Kidney (tissue), 14 donors: ENCODE measurements around the gene ERBB4. TPM values are rescaled to one million over a fixed set of nuclear protein-coding genes. Genes with fewer than 3 reads are reported as not detected.

Experiments
- DNase-seq, 5 donors: peaks; one replicate each; pipeline ENCODE4 v3.0.0-alpha.2; 2013 to 2020
- FAIRE-seq: peaks from 2 replicates; lab custom pipeline; 2012; peaks lifted over from hg19 to GRCh38; lab: Jason Lieb, UNC
- H3K27ac ChIP-seq, 2 donors: one replicate each; pipeline ENCODE4 v1.7.0; 2013; ENCODE audit warnings: low read depth in 2 of 2, low read length in 2 of 2, inconsistent platforms in 1 of 2
- H3K27me3 ChIP-seq: one replicate; pipeline ENCODE4 v1.7.1; 2013; ENCODE audit warnings: low read length, inconsistent platforms; ENCODE audit not compliant: control insufficient read depth, insufficient read depth
- H3K36me3 ChIP-seq, 3 donors: one replicate each; pipeline versions ENCODE4 v1.7.0 to v1.7.1; 2013; ENCODE audit warnings: low read length in 3 of 3, control low read depth in 1 of 3, inconsistent platforms in 1 of 3; ENCODE audit not compliant: insufficient read depth in 3 of 3, control insufficient read depth in 2 of 3
- H3K4me1 ChIP-seq, 3 donors: one replicate each; pipeline versions ENCODE4 v1.7.0 to v1.7.1; 2013; ENCODE audit warnings: low read length in 3 of 3, inconsistent platforms in 1 of 3, low read depth in 1 of 3; ENCODE audit not compliant: control insufficient read depth in 2 of 3, insufficient read depth in 2 of 3
- H3K4me3 ChIP-seq, 3 donors: one replicate each; pipeline versions ENCODE4 v1.7.0 to v1.8.1; 2013; ENCODE audit warnings: low read length in 3 of 3, control low read depth in 1 of 3, inconsistent platforms in 1 of 3
- H3K9ac ChIP-seq, 3 donors: one replicate each; pipeline versions ENCODE4 v1.7.0 to v1.7.1; 2013; ENCODE audit warnings: low read length in 3 of 3, control low read depth in 1 of 3, inconsistent platforms in 1 of 3
- H3K9me3 ChIP-seq, 3 donors: one replicate each; pipeline versions ENCODE4 v1.7.0 to v1.7.1; 2013; ENCODE audit warnings: low read length in 3 of 3, control low read depth in 1 of 3, inconsistent platforms in 1 of 3; ENCODE audit not compliant: control insufficient read depth in 2 of 3, insufficient read depth in 1 of 3
- CTCF ChIP-seq: IDR thresholded peaks from 3 replicates; pipeline ENCODE4 v1.5.1; 2012; ENCODE audit warnings: mild to moderate bottlenecking, moderate library complexity, borderline replicate concordance; ENCODE audit not compliant: insufficient read depth; ENCODE audit errors: extremely low read depth
- intact Hi-C: fragments of 100-400 bp; cut with DNase I; formaldehyde crosslinking; loops from one replicate; pipeline ENCODE4 v1.11.1; 2022
- polyA plus RNA-seq: library from polyadenylated mRNA; stranded (reverse); fragments of 350-450 nt; fragmentation: Illumina TruSeq; extraction: RNeasy Lipid Tissue Mini Kit (QIAGEN cat#74804); gene quantifications from one replicate; pipeline ENCODE4 v1.2.3, GENCODE V29; 2014; ENCODE audit warnings: low read depth, low replicate concordance; ENCODE audit not compliant: insufficient read depth
- total RNA-seq: library from RNA; stranded (reverse); fragmentation: NEBNext Ultra II Directional; extraction: Animal tissue kit (Norgen Biotek cat#: 25700); gene quantifications from one replicate; pipeline ENCODE4 v1.2.1, GENCODE V29; 2021
- donor health status: control.
- donor health status: control.
- donor health status: control.
- donor health status: control.
- donor health status: control.
- donor health status: DM: yes; HTN: yes; CAD: no.
- donor health status: Normal renal cell carcinoma (clear cell type).

ERBB4 gene
- total and polyA plus RNA-seq, 2 donors from 2014 or later: 3.9 to 152 TPM

GRCh38 chr2:211994806-211995205 is 543.8 kb downstream of the ERBB4 start:
- no peaks in the 10 kb centered on the region for H3K27me3 ChIP-seq
- no peaks in the 10 kb centered on the region for H3K4me1 ChIP-seq
- no peaks in the 10 kb centered on the region for H3K9me3 ChIP-seq
- no peak overlapping the region for H3K4me3 ChIP-seq
- intact Hi-C loops: no loop called here
- H3K9ac ChIP-seq: no peak overlapping the region
- no peak for FAIRE-seq
- no peaks in the 10 kb centered on the region for H3K36me3 ChIP-seq
- no peak overlapping the region for H3K27ac ChIP-seq
- TF ChIP-seq CTCF: no peak
- DNase-seq: no peak

GRCh38 chr2:211990335-211990734 is 548.3 kb downstream of the ERBB4 start:
- intact Hi-C loops: no loop called here
- H3K27me3 ChIP-seq: no peaks in the 10 kb centered on the region
- no peaks in the 10 kb centered on the region for H3K9me3 ChIP-seq
- no peak for TF ChIP-seq CTCF
- H3K4me3 ChIP-seq: no peak overlapping the region
- no peaks in the 10 kb centered on the region for H3K4me1 ChIP-seq
- H3K36me3 ChIP-seq: no peaks in the 10 kb centered on the region
- FAIRE-seq (no peak), DNase-seq (no peak)
- no peak overlapping the region for H3K9ac ChIP-seq
- no peak overlapping the region for H3K27ac ChIP-seq

- H3K36me3 ChIP-seq: no peaks in the 10 kb centered on the region
- no peak for TF ChIP-seq CTCF
- intact Hi-C loops: no loop called here
- DNase-seq (no peak), FAIRE-seq (no peak)
- H3K27ac ChIP-seq: no peak overlapping the region
- no peaks in the 10 kb centered on the region for H3K9me3 ChIP-seq
- H3K4me1 ChIP-seq: no peaks in the 10 kb centered on the region
- H3K9ac ChIP-seq: no peak overlapping the region
- H3K4me3 ChIP-seq: no peak overlapping the region
- H3K27me3 ChIP-seq: no peaks in the 10 kb centered on the region
Measured at GRCh38 chr2:211986313-211986712, 552.3 kb downstream of the ERBB4 start.

DNA sequence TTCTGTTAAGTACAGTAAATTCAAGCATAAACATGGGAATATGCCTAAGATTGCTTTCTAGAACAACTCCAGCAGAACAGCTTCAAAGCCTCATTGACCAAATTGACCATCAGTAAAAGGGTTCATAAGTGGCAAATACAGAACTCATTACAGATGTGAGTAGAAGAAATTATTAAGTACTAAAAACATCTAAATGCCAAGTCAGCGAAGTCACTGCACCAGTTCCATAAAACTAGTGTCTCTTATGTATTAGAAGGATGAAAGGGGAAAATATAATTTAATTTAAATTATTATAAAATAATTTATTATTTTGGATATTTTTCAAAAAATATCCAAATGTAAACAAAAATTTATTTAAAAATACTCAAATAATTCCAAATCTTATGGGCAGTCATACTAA is 553.2 kb downstream of the ERBB4 start:
- no peak for TF ChIP-seq CTCF
- H3K4me1 ChIP-seq: no peaks in the 10 kb centered on the region
- H3K27me3 ChIP-seq: no peaks in the 10 kb centered on the region
- FAIRE-seq (peak; percentile 60), DNase-seq (no peak)
- H3K27ac ChIP-seq: no peak overlapping the region
- no peak overlapping the region for H3K9ac ChIP-seq
- H3K36me3 ChIP-seq: no peaks in the 10 kb centered on the region
- intact Hi-C loops: no loop called here
- H3K9me3 ChIP-seq: no peaks in the 10 kb centered on the region
- H3K4me3 ChIP-seq: no peak overlapping the region
